ENCODE measurements around the gene OSBP.

DNA sequence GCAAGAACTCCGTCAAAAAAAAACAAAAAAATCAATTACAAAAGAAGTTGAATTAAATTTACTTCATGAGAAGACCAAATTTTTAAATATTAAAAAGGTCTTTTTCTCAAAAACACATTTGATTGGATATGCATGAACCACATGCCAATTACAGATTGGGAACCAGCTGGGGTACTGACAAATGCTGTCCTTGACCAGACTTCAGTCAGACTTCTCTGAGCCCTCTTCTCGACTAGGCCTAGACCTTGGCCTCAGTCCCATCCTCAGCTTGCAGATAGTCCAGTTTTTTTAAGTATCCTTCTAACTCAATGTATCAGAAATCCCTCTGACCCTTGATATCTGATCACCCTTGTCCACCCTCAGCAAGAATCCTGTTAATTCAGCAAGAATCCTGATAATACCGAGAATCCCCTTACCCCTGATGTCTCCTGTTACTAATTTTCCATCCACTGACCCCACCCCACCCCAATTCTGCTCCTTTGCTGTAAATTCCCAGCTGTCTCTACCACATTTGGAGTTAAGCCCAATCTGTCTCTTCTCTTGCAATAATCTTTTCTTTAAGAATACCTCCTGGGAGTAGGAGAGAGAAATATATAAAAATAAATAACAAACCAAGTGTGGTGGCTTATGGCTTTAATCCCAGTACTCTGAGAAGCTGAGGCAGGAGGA, 73.3 kb downstream of the OSBP start:
- TF ChIP-seq EZH2 (IDR thresholded peaks at IDR 0.05; ENCODE audit: insufficient read depth, poor library complexity, severe bottlenecking), result no peak
- TF ChIP-seq EZH2phosphoT487 (IDR thresholded peaks at IDR 0.05; ENCODE audit: insufficient read depth, low read depth), result no peak

All from GM23248 (cell line).